ENCODE measurements around the gene GPR17.

GPR17 gene

GRCh38 chr2:127649100-127649611, 3.2 kb downstream of the GPR17 start:
- 0 out of 3 replicates have a peak, but pooled peaks have one; percentile 5 for ATAC-seq
- no peak for TF ChIP-seq OSR1 (CRISPR knock-in tag; IDR thresholded peaks at IDR 0.05)
- no peak for TF ChIP-seq RARB (CRISPR knock-in tag; IDR thresholded peaks at IDR 0.05)
- no peak for TF ChIP-seq ZFP30 (CRISPR knock-in tag; IDR thresholded peaks at IDR 0.05)
- TF ChIP-seq CSDC2 (CRISPR knock-in tag; IDR thresholded peaks at IDR 0.05), result no peak
- no peak for TF ChIP-seq CREB5 (CRISPR knock-in tag; IDR thresholded peaks at IDR 0.05; ENCODE audit: low read depth)
- TF ChIP-seq PPARA (CRISPR knock-in tag; IDR thresholded peaks at IDR 0.05; ENCODE audit: borderline replicate concordance), result no peak
- no peak for TF ChIP-seq GLIS3 (CRISPR knock-in tag; IDR thresholded peaks at IDR 0.05)
- no peak for TF ChIP-seq SNAI2 (CRISPR knock-in tag; IDR thresholded peaks at IDR 0.05)
- no peak for TF ChIP-seq BACH2 (CRISPR knock-in tag; IDR thresholded peaks at IDR 0.05; ENCODE audit: borderline replicate concordance)
- no peak for TF ChIP-seq ZNF70 (CRISPR knock-in tag; IDR thresholded peaks at IDR 0.05)
- no peak for TF ChIP-seq ESRRG (CRISPR knock-in tag; IDR thresholded peaks at IDR 0.05)
- no peak for TF ChIP-seq ISL1 (CRISPR knock-in tag; IDR thresholded peaks at IDR 0.05)
- no peak for TF ChIP-seq TCF4 (CRISPR knock-in tag; IDR thresholded peaks at IDR 0.05; ENCODE audit: borderline replicate concordance)
- no peak for TF ChIP-seq ZNF8 (CRISPR knock-in tag; IDR thresholded peaks at IDR 0.05)
- TF ChIP-seq TOX (CRISPR knock-in tag; IDR thresholded peaks at IDR 0.05; ENCODE audit: borderline replicate concordance), result no peak
- no peak for TF ChIP-seq ZC3H10 (CRISPR knock-in tag; IDR thresholded peaks at IDR 0.05)
- TF ChIP-seq ZNF565 (CRISPR knock-in tag; conservative IDR thresholded peaks at IDR 0.05; ENCODE audit: low read depth), result no peak
- TF ChIP-seq CSRNP3 (CRISPR knock-in tag; IDR thresholded peaks at IDR 0.05), result no peak
- no peak for TF ChIP-seq ARNTL (CRISPR knock-in tag; IDR thresholded peaks at IDR 0.05; ENCODE audit: borderline replicate concordance, low read depth)

- peak; percentile 84 for ATAC-seq
- TF ChIP-seq BACH2 (CRISPR knock-in tag; IDR thresholded peaks at IDR 0.05; ENCODE audit: borderline replicate concordance) (no peak), PATZ1 (CRISPR knock-in tag; IDR thresholded peaks at IDR 0.05; ENCODE audit: borderline replicate concordance) (no peak), ISL1 (CRISPR knock-in tag; IDR thresholded peaks at IDR 0.05) (no peak), OSR1 (CRISPR knock-in tag; IDR thresholded peaks at IDR 0.05) (no peak), ZFP3 (CRISPR knock-in tag; IDR thresholded peaks at IDR 0.05) (no peak), TCF4 (CRISPR knock-in tag; IDR thresholded peaks at IDR 0.05; ENCODE audit: borderline replicate concordance) (no peak), ZFP30 (CRISPR knock-in tag; IDR thresholded peaks at IDR 0.05) (no peak), POU6F1 (CRISPR knock-in tag; IDR thresholded peaks at IDR 0.05; ENCODE audit: borderline replicate concordance, low read depth) (no peak), TOX (CRISPR knock-in tag; IDR thresholded peaks at IDR 0.05; ENCODE audit: borderline replicate concordance) (no peak), TSHZ2 (CRISPR knock-in tag; IDR thresholded peaks at IDR 0.05) (no peak), CREB5 (CRISPR knock-in tag; IDR thresholded peaks at IDR 0.05; ENCODE audit: low read depth) (no peak), CSDC2 (CRISPR knock-in tag; IDR thresholded peaks at IDR 0.05) (no peak), GLIS3 (CRISPR knock-in tag; IDR thresholded peaks at IDR 0.05) (no peak), ZNF565 (CRISPR knock-in tag; conservative IDR thresholded peaks at IDR 0.05; ENCODE audit: low read depth) (no peak), RARB (CRISPR knock-in tag; IDR thresholded peaks at IDR 0.05) (no peak), ZNF8 (CRISPR knock-in tag; IDR thresholded peaks at IDR 0.05) (no peak), ZNF70 (CRISPR knock-in tag; IDR thresholded peaks at IDR 0.05) (no peak), ZC3H10 (CRISPR knock-in tag; IDR thresholded peaks at IDR 0.05) (no peak), ESRRG (CRISPR knock-in tag; IDR thresholded peaks at IDR 0.05) (no peak), SNAI2 (CRISPR knock-in tag; IDR thresholded peaks at IDR 0.05) (no peak)
These were observed 3.7 kb downstream of the GPR17 start for GRCh38 chr2:127649684-127650040.

All from SK-N-SH treated with all-trans-retinoic acid at 6 μM for 48 hours (cell line).